Liver (tissue), 3 donors: Measurements from ENCODE around the gene UBAP2.

Source experiments
- CTCF ChIP-seq: fragments of 150-350 bp; IDR thresholded peaks from 2 replicates; pipeline ENCODE4 v1.5.1; 2017; ENCODE audit warnings: improper control_type of control experiment, low read depth, low read length; ENCODE audit not compliant: missing input control
- FOXA1 ChIP-seq: IDR thresholded peaks from 2 replicates; pipeline ENCODE4 v1.6.1; 2016; ENCODE audit warnings: antibody characterized with exemption
- MAX ChIP-seq: IDR thresholded peaks from 2 replicates; pipeline ENCODE4 v1.6.1; 2016; ENCODE audit warnings: antibody characterized with exemption
- RAD21 ChIP-seq, 2 donors: IDR thresholded peaks; 2 replicates each; pipeline ENCODE4 v1.6.1; 2016; ENCODE audit warnings: antibody characterized with exemption in 2 of 2, mild to moderate bottlenecking in 2 of 2
- REST ChIP-seq: IDR thresholded peaks from 2 replicates; pipeline ENCODE4 v1.6.1; 2016; ENCODE audit warnings: antibody characterized with exemption, mild to moderate bottlenecking
- SP1 ChIP-seq: IDR thresholded peaks from 2 replicates; pipeline ENCODE4 v1.6.1; 2018; ENCODE audit warnings: antibody characterized with exemption, mild to moderate bottlenecking
- TAF1 ChIP-seq: conservative IDR thresholded peaks from 2 replicates; pipeline ENCODE4 v1.6.1; 2016; ENCODE audit warnings: antibody characterized with exemption, mild to moderate bottlenecking
- YY1 ChIP-seq: IDR thresholded peaks from 2 replicates; pipeline ENCODE4 v1.6.1; 2016; ENCODE audit warnings: antibody characterized with exemption, mild to moderate bottlenecking
- donor health status: healthy.
- donor health status: healthy.

- TF ChIP-seq MAX (no peak), YY1 (no peak), CTCF (no peak), TAF1 (no peak), REST (no peak), FOXA1 (no peak), RAD21 (IDR thresholded peaks at IDR 0.05) (no peak), SP1 (no peak)
Measured at GRCh38 chr9:34093578-34093977, 44.9 kb upstream of the UBAP2 start.
